Left ventricle myocardium inferior (tissue), 1 donor: ENCODE measurements around the gene DOC2A. TPM values are rescaled to one million over a fixed set of nuclear protein-coding genes. Genes with fewer than 3 reads are reported as not detected.

Source experiments
- DNase-seq: peaks from one replicate; pipeline ENCODE4 v3.0.0-alpha.2; 2020
- H3K27ac ChIP-seq: fragments of 200-600 bp; replicated peaks from 2 replicates; pipeline ENCODE4 v1.8.0; 2021
- H3K27me3 ChIP-seq: fragments of 200-600 bp; 2 replicates; pipeline ENCODE4 v1.8.0; 2021; ENCODE audit warnings: low read depth
- H3K36me3 ChIP-seq: fragments of 200-600 bp; 2 replicates; pipeline ENCODE4 v1.8.0; 2021
- H3K4me1 ChIP-seq: fragments of 200-600 bp; 2 replicates; pipeline ENCODE4 v1.8.0; 2021
- H3K4me3 ChIP-seq: fragments of 200-600 bp; 2 replicates; pipeline ENCODE4 v1.8.0; 2021; ENCODE audit warnings: mild to moderate bottlenecking, moderate library complexity
- H3K9me3 ChIP-seq: fragments of 200-600 bp; replicated peaks from 2 replicates; pipeline ENCODE4 v1.8.0; 2021
- CTCF ChIP-seq: fragments of 200-600 bp; IDR thresholded peaks from 2 replicates; pipeline ENCODE4 v1.8.0; 2021; ENCODE audit warnings: antibody characterized with exemption, mild to moderate bottlenecking, borderline replicate concordance
- intact Hi-C: fragments of 100-400 bp; cut with micrococcal nuclease; formaldehyde crosslinking; loops from one replicate; pipeline ENCODE4 v1.11.0; 2022
- total RNA-seq: library from RNA; stranded (reverse); fragmentation: NEBNext Ultra II Directional; extraction: Animal tissue kit (Norgen Biotek cat#: 25700); gene quantifications from one replicate; pipeline ENCODE4 v1.2.1, GENCODE V29; 2021
- donor health status: DM: no; HTN: yes; CAD: no; lungs with severe emphysema.

DOC2A gene
- total RNA-seq, 1 donor from 2014 or later, result 0.66 TPM

DNA sequence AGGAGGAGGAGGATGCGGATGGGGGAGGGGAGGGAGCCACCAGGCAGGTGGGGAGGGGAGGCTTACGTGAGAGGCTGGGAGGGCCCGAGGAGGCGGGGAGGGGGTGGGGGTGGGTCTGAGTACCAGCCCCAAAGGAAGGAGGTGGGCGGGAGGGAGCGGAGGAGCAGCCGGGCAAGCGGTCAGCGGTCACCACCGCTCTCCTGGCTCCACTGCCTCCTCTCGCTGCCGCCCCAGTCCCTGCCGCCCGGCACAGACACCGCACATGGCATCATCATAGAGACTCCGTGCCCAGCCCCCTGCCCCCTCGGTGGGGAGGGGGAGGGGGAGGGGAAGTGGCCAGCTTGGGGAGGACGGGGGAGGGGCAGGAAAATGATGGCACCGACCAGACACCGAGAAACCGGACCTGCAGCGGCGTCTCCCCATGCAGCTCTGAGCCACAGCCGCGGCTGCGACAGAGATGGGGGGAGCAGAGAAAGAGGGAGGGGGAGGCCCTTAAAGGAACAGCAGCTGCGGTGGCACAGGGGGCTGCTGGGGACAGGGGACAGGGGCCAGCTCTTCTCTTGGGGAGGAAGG is 20.1 kb upstream of the DOC2A start, which contains the start of gene TLCD3B:
Gene TLCD3B, minus strand, starts transcription at position 431 of the 573 bp plus-strand sequence. CDS start 744 bp downstream, outside the sequence.
- Histone ChIP-seq H3K27me3 (peaks cover 100% of the 10 kb centered on the region), H3K27ac (no peak within 1 kb of the TSS), H3K36me3 (no peaks in the 10 kb centered on the region), H3K4me1 (peaks cover 9% of the 10 kb centered on the region), H3K4me3 (peak within 1 kb of the TSS; percentile 17), H3K9me3 (no peaks in the 10 kb centered on the region)
- no peak for DNase-seq
- intact Hi-C loops, result no loop called here
- no peak for TF ChIP-seq CTCF

DNA sequence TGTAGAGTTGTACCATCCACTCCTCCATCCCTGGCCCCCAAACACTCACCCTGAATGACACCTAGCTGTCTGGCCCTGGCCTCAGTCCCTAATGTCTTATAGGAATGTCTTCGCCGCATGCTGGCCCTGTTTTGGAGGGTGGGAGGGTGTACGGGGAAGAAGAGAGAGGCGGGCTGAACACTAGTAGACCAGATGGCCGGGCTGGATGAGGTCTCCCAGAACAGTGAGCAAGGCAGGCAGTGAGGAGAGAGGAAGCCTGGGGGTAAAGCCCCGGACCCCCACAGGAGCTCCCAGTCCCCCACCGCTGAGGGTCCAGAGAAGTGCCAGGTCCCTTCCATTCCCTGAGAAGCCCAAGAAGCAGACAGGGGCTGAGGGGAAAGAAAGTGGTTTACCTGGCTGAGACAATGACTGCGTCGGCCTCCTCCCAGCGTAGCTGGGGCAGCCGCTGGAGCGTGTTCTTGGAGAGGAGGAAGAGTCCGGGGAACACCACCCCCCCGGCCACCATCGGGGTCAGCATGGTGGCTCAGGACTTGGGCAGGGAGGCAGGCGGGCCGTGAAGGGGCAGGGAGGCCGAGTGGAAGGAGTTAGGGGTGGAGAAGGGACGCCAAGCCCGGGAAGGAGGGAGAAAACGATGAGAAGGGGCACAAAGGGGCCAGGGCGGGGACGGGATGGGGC is 19.3 kb upstream of the DOC2A start:
- Histone ChIP-seq H3K36me3 (no peaks in the 10 kb centered on the region), H3K9me3 (no peaks in the 10 kb centered on the region), H3K4me1 (peaks cover 9% of the 10 kb centered on the region), H3K27me3 (peaks cover 100% of the 10 kb centered on the region), H3K27ac (no peak overlapping the region), H3K4me3 (no peak overlapping the region)
- no peak for TF ChIP-seq CTCF
- DNase-seq, result no peak
- intact Hi-C loops, result no loop called here

GRCh38 chr16:30028438-30029076 is 17.7 kb upstream of the DOC2A start:
- Histone ChIP-seq H3K27ac (no peak overlapping the region), H3K9me3 (no peaks in the 10 kb centered on the region), H3K4me3 (no peak overlapping the region), H3K27me3 (peaks cover 98% of the 10 kb centered on the region), H3K4me1 (peaks cover 9% of the 10 kb centered on the region), H3K36me3 (no peaks in the 10 kb centered on the region)
- intact Hi-C loops, result no loop called here
- no peak for DNase-seq
- TF ChIP-seq CTCF, result no peak

- Histone ChIP-seq H3K27ac (no peak overlapping the region), H3K4me1 (peaks cover 9% of the 10 kb centered on the region), H3K9me3 (no peaks in the 10 kb centered on the region), H3K27me3 (peaks cover 90% of the 10 kb centered on the region), H3K36me3 (no peaks in the 10 kb centered on the region), H3K4me3 (no peak overlapping the region)
- no peak for TF ChIP-seq CTCF
- intact Hi-C loops, result no loop called here
- no peak for DNase-seq
These were observed 17.0 kb upstream of the DOC2A start for GRCh38 chr16:30027588-30028437.

- H3K4me3 ChIP-seq, result no peak overlapping the region
- peaks cover 77% of the 10 kb centered on the region for H3K27me3 ChIP-seq
- H3K9me3 ChIP-seq, result no peaks in the 10 kb centered on the region
- no peak for DNase-seq
- no peak for TF ChIP-seq CTCF
- H3K27ac ChIP-seq, result no peak overlapping the region
- H3K36me3 ChIP-seq, result no peaks in the 10 kb centered on the region
- peaks cover 12% of the 10 kb centered on the region for H3K4me1 ChIP-seq
- intact Hi-C loops, result no loop called here
These were observed 15.6 kb upstream of the DOC2A start for GRCh38 chr16:30026449-30026848.
